H1 (cell line): Measurements from ENCODE around the gene KCNH1. TPM values are rescaled to one million over a fixed set of nuclear protein-coding genes. Genes with fewer than 3 reads are reported as not detected.

Source experiments
- CTCF ChIA-PET: fragments of 300-600 bp; sonication (Branson Sonifier 250); formaldehyde crosslinking; loops from one replicate; lab custom pipeline; 2021; ENCODE audit not compliant: partially characterized antibody; lab: Charles Lee
- POLR2A ChIA-PET: fragments of 300-600 bp; sonication (Branson Sonifier 250); formaldehyde crosslinking; loops from one replicate; lab custom pipeline; 2021; ENCODE audit warnings: inconsistent platforms; ENCODE audit not compliant: partially characterized antibody; lab: Charles Lee
- DNase-seq, 2 experiments: peaks; one replicate each; pipeline versions ENCODE4 v3.0.0 to v3.0.0-alpha.2; 2010 to 2022; ENCODE audit warnings: low spot score in 2 of 2, low read depth in 1 of 2, mixed read lengths in 1 of 2
- FAIRE-seq: peaks from 2 replicates; lab custom pipeline; 2011; peaks lifted over from hg19 to GRCh38; lab: Jason Lieb, UNC
- H2AFZ ChIP-seq: 2 replicates; pipeline ENCODE4 v1.8.1; 2012; ENCODE audit warnings: low read length, inconsistent platforms
- H2AK5ac ChIP-seq: 2 replicates; pipeline ENCODE4 v1.6.1; 2013; ENCODE audit warnings: low read depth, low read length
- H2BK120ac ChIP-seq: replicated peaks from 2 replicates; pipeline ENCODE3; 2013; ENCODE audit warnings: low read depth, low read length, inconsistent platforms
- H2BK12ac ChIP-seq: 2 replicates; pipeline ENCODE4 v1.6.1; 2013; ENCODE audit warnings: low read depth, low read length
- H2BK15ac ChIP-seq: 2 replicates; pipeline ENCODE4 v1.6.1; 2013; ENCODE audit warnings: low read length
- H2BK20ac ChIP-seq: 2 replicates; pipeline ENCODE4 v1.6.1; 2013; ENCODE audit warnings: low read length
- H2BK5ac ChIP-seq: 2 replicates; pipeline ENCODE4 v1.6.1; 2013; ENCODE audit warnings: low read depth, low read length
- H3K14ac ChIP-seq: 2 replicates; pipeline ENCODE4 v1.6.1; 2013; ENCODE audit warnings: inconsistent platforms; ENCODE audit not compliant: insufficient read length
- H3K18ac ChIP-seq: 2 replicates; pipeline ENCODE4 v1.6.1; 2013; ENCODE audit warnings: low read length; ENCODE audit errors: extremely low read depth
- H3K23ac ChIP-seq: 2 replicates; pipeline ENCODE4 v1.6.1; 2013; ENCODE audit warnings: inconsistent platforms; ENCODE audit not compliant: insufficient read length
- H3K23me2 ChIP-seq: 2 replicates; pipeline ENCODE4 v1.6.1; 2013; ENCODE audit warnings: low read depth, low read length
- H3K27ac ChIP-seq: 2 replicates; pipeline ENCODE4 v1.6.1; 2011; ENCODE audit warnings: low read depth, low read length, inconsistent platforms
- H3K27me3 ChIP-seq, 4 experiments: replicated peaks in 1 of 4; 1 replicate in 1 of 4; 2 replicates in 3 of 4; pipeline versions ENCODE4 v1.6.1 to v1.8.1; 2011 to 2013; ENCODE audit warnings: low read length in 3 of 4, mild to moderate bottlenecking in 3 of 4, inconsistent platforms in 2 of 4, mixed read lengths in 2 of 4, moderate library complexity in 1 of 4; ENCODE audit not compliant: control insufficient read depth in 3 of 4, insufficient read depth in 3 of 4; ENCODE audit errors: extremely low read depth in 1 of 4
- H3K36me3 ChIP-seq, 4 experiments: 2 replicates each; pipeline versions ENCODE4 v1.6.1 to v1.8.1; 2011 to 2013; ENCODE audit warnings: mild to moderate bottlenecking in 4 of 4, low read length in 3 of 4, moderate library complexity in 2 of 4, control low read depth in 1 of 4, inconsistent platforms in 1 of 4; ENCODE audit not compliant: insufficient read depth in 4 of 4, control insufficient read depth in 2 of 4
- H3K4ac ChIP-seq: replicated peaks from 2 replicates; pipeline ENCODE3; 2013; ENCODE audit warnings: low read length, low read depth, mixed read lengths, inconsistent platforms; ENCODE audit not compliant: insufficient read length
- H3K4me1 ChIP-seq, 4 experiments: replicated peaks in 1 of 4; 1 replicate in 1 of 4; 2 replicates in 3 of 4; pipeline versions ENCODE4 v1.6.1 to v1.8.1; 2011 to 2013; ENCODE audit warnings: low read length in 3 of 4, inconsistent platforms in 2 of 4, mixed read lengths in 1 of 4; ENCODE audit not compliant: insufficient read depth in 4 of 4, control insufficient read depth in 3 of 4
- H3K4me2 ChIP-seq, 2 experiments: 2 replicates each; pipeline versions ENCODE4 v1.6.1 to v1.8.1; 2011 to 2013; ENCODE audit warnings: low read depth in 2 of 2, low read length in 2 of 2, control low read depth in 1 of 2, inconsistent platforms in 1 of 2, mild to moderate bottlenecking in 1 of 2; ENCODE audit not compliant: insufficient read depth in 1 of 2
- H3K4me3 ChIP-seq, 4 experiments: fragments of 200-600, 300-600 bp in 1 of 4; sonication (generic), shearing (Covaris generic), sonication (Bioruptor Twin) in 1 of 4; 2 replicates each; pipeline versions ENCODE4 v1.5.1 to v1.8.1; 2011 to 2016; ENCODE audit warnings: low read length in 4 of 4, low read depth in 3 of 4, control low read depth in 2 of 4, inconsistent platforms in 2 of 4, mild to moderate bottlenecking in 2 of 4, mixed read lengths in 1 of 4, moderate library complexity in 1 of 4; ENCODE audit not compliant: insufficient read depth in 2 of 4; ENCODE audit errors: extremely low read depth in 1 of 4
- H3K56ac ChIP-seq: replicated peaks from 2 replicates; pipeline ENCODE3; 2013; ENCODE audit warnings: low read depth, mild to moderate bottlenecking, mixed read lengths, low read length, inconsistent platforms; ENCODE audit not compliant: insufficient read length
- H3K79me1 ChIP-seq: 2 replicates; pipeline ENCODE4 v1.6.1; 2013; ENCODE audit warnings: low read depth, low read length, control low read depth
- H3K79me2 ChIP-seq, 2 experiments: 2 replicates each; pipeline versions ENCODE4 v1.6.1 to v1.8.1; 2012 to 2013; ENCODE audit warnings: low read length in 2 of 2, mild to moderate bottlenecking in 2 of 2, inconsistent platforms in 1 of 2; ENCODE audit not compliant: insufficient read depth in 2 of 2, control insufficient read depth in 1 of 2
- H3K9ac ChIP-seq, 4 experiments: replicated peaks in 1 of 4; 1 replicate in 1 of 4; 2 replicates in 3 of 4; pipeline versions ENCODE4 v1.6.1 to v1.8.1; 2011 to 2013; ENCODE audit warnings: low read depth in 3 of 4, low read length in 3 of 4, control low read depth in 2 of 4, mild to moderate bottlenecking in 2 of 4, moderate library complexity in 2 of 4, inconsistent platforms in 1 of 4; ENCODE audit errors: extremely low read depth in 1 of 4
- H3K9me3 ChIP-seq, 2 experiments: 2 replicates each; pipeline versions ENCODE4 v1.6.1 to v1.8.1; 2012 to 2013; ENCODE audit warnings: mild to moderate bottlenecking in 2 of 2, moderate library complexity in 2 of 2, control low read depth in 1 of 2, inconsistent platforms in 1 of 2, low read depth in 1 of 2, low read length in 1 of 2, mixed read lengths in 1 of 2; ENCODE audit not compliant: insufficient read depth in 2 of 2
- H4K20me1 ChIP-seq, 2 experiments: replicated peaks in 1 of 2; 2 replicates each; pipeline versions ENCODE3 to v1.8.1; 2011 to 2013; ENCODE audit warnings: inconsistent platforms in 2 of 2, low read length in 2 of 2, mild to moderate bottlenecking in 1 of 2; ENCODE audit not compliant: insufficient read depth in 2 of 2, control insufficient read depth in 1 of 2
- H4K5ac ChIP-seq: 2 replicates; pipeline ENCODE4 v1.6.1; 2013; ENCODE audit warnings: low read length, low read depth, mixed read lengths, inconsistent platforms; ENCODE audit not compliant: insufficient read length
- H4K8ac ChIP-seq: 2 replicates; pipeline ENCODE4 v1.8.0; 2013; ENCODE audit warnings: mild to moderate bottlenecking, moderate library complexity, low read length, inconsistent platforms; ENCODE audit not compliant: insufficient read depth; ENCODE audit errors: extremely low read depth
- H4K91ac ChIP-seq: replicated peaks from 2 replicates; pipeline ENCODE3; 2013; ENCODE audit warnings: low read length, mixed read lengths, inconsistent platforms; ENCODE audit not compliant: insufficient read length
- EGR1 ChIP-seq: IDR thresholded peaks from 2 replicates; pipeline ENCODE4 v1.6.1; 2011; ENCODE audit warnings: low read depth, low read length, borderline replicate concordance
- EZH2 ChIP-seq: fragments of 200-600 bp; sonication (generic); IDR thresholded peaks from 2 replicates; pipeline ENCODE4 v1.7.1; 2012; ENCODE audit warnings: low read depth, mild to moderate bottlenecking, moderate library complexity, low read length, inconsistent platforms; ENCODE audit not compliant: severe bottlenecking
- GABPA ChIP-seq: IDR thresholded peaks from 2 replicates; pipeline ENCODE4 v1.6.1; 2011; ENCODE audit warnings: mild to moderate bottlenecking, low read length, moderate library complexity, borderline replicate concordance; ENCODE audit not compliant: insufficient read depth
- JUN ChIP-seq: IDR thresholded peaks from 2 replicates; pipeline ENCODE4 v1.6.1; 2011; ENCODE audit warnings: low read depth, mild to moderate bottlenecking, improper control_type of control experiment, low read length
- JUND ChIP-seq: IDR thresholded peaks from 2 replicates; pipeline ENCODE4 v1.6.1; 2011; ENCODE audit warnings: mild to moderate bottlenecking, improper control_type of control experiment, low read length
- KDM1A ChIP-seq: fragments of 200-600, 300-600 bp; sonication (generic); IDR thresholded peaks from 2 replicates; pipeline ENCODE4 v1.7.1; 2016; ENCODE audit warnings: mild to moderate bottlenecking, low read length, borderline replicate concordance
- NRF1 ChIP-seq: IDR thresholded peaks from 2 replicates; pipeline ENCODE4 v1.6.1; 2011; ENCODE audit warnings: mild to moderate bottlenecking, low read depth, low read length, improper control_type of control experiment
- TCF12 ChIP-seq: IDR thresholded peaks from 2 replicates; pipeline ENCODE4 v1.6.1; 2011; ENCODE audit warnings: low read depth, mild to moderate bottlenecking, low read length
- WGBS, 2 experiments: shearing (Covaris generic) in 1 of 2; methylation state at CpG; one replicate each; pipeline versions ENCODE4 v1.1.6 to v1.1.7; 2013 to 2015; ENCODE audit warnings: low lambda C conversion rate in 2 of 2, mixed read lengths in 2 of 2, inconsistent platforms in 1 of 2, low coverage in 1 of 2, missing lambda C conversion rate in 1 of 2; ENCODE audit not compliant: insufficient replicate concordance in 2 of 2, insufficient coverage in 1 of 2, insufficient read length in 1 of 2; ENCODE audit errors: extremely low coverage in 1 of 2, missing lambda C conversion rate in 1 of 2; 5-methylcytosine and 5-hydroxymethylcytosine counted together
- polyA plus RNA-seq, 7 experiments: library from polyadenylated mRNA; depleted of rRNA in 3 of 7; stranded (reverse) in 5 of 7; unstranded in 2 of 7; fragments of >200 nt in 5 of 7; fragments of 200-250 nt in 2 of 7; gene quantifications; 1 replicate in 5 of 7; 2 replicates in 1 of 7; 4 replicates in 1 of 7; pipeline versions ENCODE4 v1.2.1 to v1.2.3, GENCODE V29; 2011 to 2013; ENCODE audit warnings: missing spikeins in 2 of 7, mixed read lengths in 2 of 7
- total RNA-seq: library from RNA; stranded (reverse); fragmentation: NEBNext Ultra II Directional; extraction: Animal tissue kit (Norgen Biotek cat#: 25700); gene quantifications from 2 replicates; pipeline ENCODE4 v1.2.1, GENCODE V29; 2021
- TF ChIP-seq, protein P1 (sequence below): IDR thresholded peaks from 2 replicates; pipeline ENCODE4 v1.6.1; 2012; ENCODE audit warnings: inconsistent platforms

Gene KCNH1
- total and polyA plus RNA-seq, 2 of the 8 experiments (the other 6 are each of a cell fraction or from before 2014, with no cell fraction given), result 0.27 to 0.34 TPM

- Histone ChIP-seq H3K4me1 (no peaks in the 10 kb centered on the region), H3K36me3 (no peaks in the 10 kb centered on the region), H4K5ac (no peak overlapping the region), H3K56ac (no peak overlapping the region), H3K27me3 (no peaks in the 10 kb centered on the region), H3K79me1 (no peaks in the 10 kb centered on the region), H3K14ac (no peak overlapping the region), H3K4me2 (no peak overlapping the region), H3K23me2 (no peaks in the 10 kb centered on the region), H3K9me3 (no peaks in the 10 kb centered on the region), H4K20me1 (no peaks in the 10 kb centered on the region), H2AFZ (no peak overlapping the region), H3K27ac (no peak overlapping the region), H2AK5ac (no peak overlapping the region), H2BK15ac (no peak overlapping the region), H3K4ac (no peak overlapping the region), H2BK120ac (no peak overlapping the region), H3K79me2 (no peaks in the 10 kb centered on the region), H2BK20ac (no peak overlapping the region), H3K9ac (no peak overlapping the region), H3K23ac (no peak overlapping the region), H3K18ac (no peak overlapping the region), H4K91ac (no peak overlapping the region), H2BK5ac (no peak overlapping the region), H3K4me3 (no peak overlapping the region), H2BK12ac (no peak overlapping the region), H4K8ac (no peak overlapping the region)
- DNase-seq (no peak), FAIRE-seq (no peak)
- ChIA-PET CTCF (interaction anchor here (1.1 kb wide), 1 partner anchor 24 kb away, joined by 3 read pairs; no protein-coding TSS in a partner anchor), POLR2A (no interaction called here)
- TF ChIP-seq GABPA (no peak), JUN (no peak), TCF12 (no peak), NRF1 (no peak), JUND (no peak), KDM1A (no peak), EGR1 (no peak), EZH2 (no peak)
- TF ChIP-seq, protein P1, sequence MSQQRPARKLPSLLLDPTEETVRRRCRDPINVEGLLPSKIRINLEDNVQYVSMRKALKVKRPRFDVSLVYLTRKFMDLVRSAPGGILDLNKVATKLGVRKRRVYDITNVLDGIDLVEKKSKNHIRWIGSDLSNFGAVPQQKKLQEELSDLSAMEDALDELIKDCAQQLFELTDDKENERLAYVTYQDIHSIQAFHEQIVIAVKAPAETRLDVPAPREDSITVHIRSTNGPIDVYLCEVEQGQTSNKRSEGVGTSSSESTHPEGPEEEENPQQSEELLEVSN, result no peak
- WGBS, 2 experiments, result 90% methylated on average over 3 of the region's 3 CpGs; no CpG with 5 or more reads in 1 of the 2 experiments
These were observed 502.5 kb downstream of the KCNH1 start for GRCh38 chr1:210631399-210631798.
